Calu3 (cell line): ENCODE data around the gene UTS2B. TPM values are rescaled to one million over a fixed set of nuclear protein-coding genes. Genes with fewer than 3 reads are reported as not detected.

Experiments used
- BruUV-seq: library from RNA; stranded (reverse); fragments of 400-500 nt; replicated peaks from 2 replicates; lab custom pipeline; 2021; lab: Mats Ljungman, UMichigan
- CTCF ChIA-PET: fragments of 300-600 bp; sonication (Branson Sonifier 250); formaldehyde crosslinking; loops from one replicate; lab custom pipeline; 2022; ENCODE audit warnings: antibody characterized with exemption; lab: Charles Lee
- DNase-seq: peaks from one replicate; pipeline ENCODE4 v3.0.0; 2022
- H3K27ac Mint-ChIP-seq: one replicate; pipeline ENCODE4 v1.8.0; 2022; ENCODE audit warnings: mixed read lengths; ENCODE audit not compliant: unreplicated experiment
- H3K27me3 Mint-ChIP-seq: one replicate; pipeline ENCODE4 v1.8.0; 2022; ENCODE audit warnings: mixed read lengths; ENCODE audit not compliant: unreplicated experiment
- H3K36me3 Mint-ChIP-seq: one replicate; pipeline ENCODE4 v1.8.0; 2022; ENCODE audit warnings: mild to moderate bottlenecking, moderate library complexity, mixed read lengths; ENCODE audit not compliant: insufficient read depth, unreplicated experiment
- H3K4me1 Mint-ChIP-seq: one replicate; pipeline ENCODE4 v1.8.0; 2022; ENCODE audit warnings: mild to moderate bottlenecking, low read depth, mixed read lengths; ENCODE audit not compliant: unreplicated experiment
- H3K4me3 Mint-ChIP-seq: one replicate; pipeline ENCODE4 v1.8.0; 2022; ENCODE audit warnings: mild to moderate bottlenecking, low read depth, moderate library complexity, mixed read lengths; ENCODE audit not compliant: unreplicated experiment
- H3K9me3 Mint-ChIP-seq: one replicate; pipeline ENCODE4 v1.8.0; 2022; ENCODE audit warnings: low read depth, mixed read lengths; ENCODE audit not compliant: unreplicated experiment
- CTCF ChIP-seq: fragments of 200-600 bp; IDR thresholded peaks from one replicate; pipeline ENCODE4 v1.8.0; 2022; ENCODE audit warnings: antibody characterized with exemption; ENCODE audit not compliant: unreplicated experiment
- intact Hi-C: fragments of 100-400 bp; cut with micrococcal nuclease; formaldehyde crosslinking; loops from one replicate; pipeline ENCODE4 v1.10.0; 2022; ENCODE audit not compliant: unreplicated experiment
- total RNA-seq: library from RNA; stranded (reverse); gene quantifications from 2 replicates; pipeline ENCODE4 v1.2.3, GENCODE V29; 2022

UTS2B gene
- total RNA-seq, 1 experiment from 2014 or later: 1.5 TPM

- no peak for DNase-seq
- intact Hi-C loops: no loop called here
- Mint-ChIP-seq H3K36me3 (no peaks in the 10 kb centered on the region), H3K4me3 (no peak overlapping the region), H3K27ac (no peak overlapping the region), H3K27me3 (no peaks in the 10 kb centered on the region), H3K4me1 (peaks cover 16% of the 10 kb centered on the region), H3K9me3 (no peaks in the 10 kb centered on the region)
- no TSS peak for BruUV-seq
- CTCF ChIA-PET: no interaction called here
- no peak for TF ChIP-seq CTCF
Measured at GRCh38 chr3:191316876-191317603, 13.3 kb downstream of the UTS2B start.

- CTCF ChIA-PET: no interaction called here
- no peaks in the 10 kb centered on the region for H3K36me3 Mint-ChIP-seq
- no peaks in the 10 kb centered on the region for H3K27me3 Mint-ChIP-seq
- intact Hi-C loops: no loop called here
- H3K27ac Mint-ChIP-seq: no peak overlapping the region
- no peaks in the 10 kb centered on the region for H3K9me3 Mint-ChIP-seq
- DNase-seq: no peak
- H3K4me3 Mint-ChIP-seq: no peak overlapping the region
- no TSS peak for BruUV-seq
- no peak for TF ChIP-seq CTCF
- peaks cover 7% of the 10 kb centered on the region for H3K4me1 Mint-ChIP-seq
Measured at GRCh38 chr3:191314109-191314728, 16.1 kb downstream of the UTS2B start.

DNA sequence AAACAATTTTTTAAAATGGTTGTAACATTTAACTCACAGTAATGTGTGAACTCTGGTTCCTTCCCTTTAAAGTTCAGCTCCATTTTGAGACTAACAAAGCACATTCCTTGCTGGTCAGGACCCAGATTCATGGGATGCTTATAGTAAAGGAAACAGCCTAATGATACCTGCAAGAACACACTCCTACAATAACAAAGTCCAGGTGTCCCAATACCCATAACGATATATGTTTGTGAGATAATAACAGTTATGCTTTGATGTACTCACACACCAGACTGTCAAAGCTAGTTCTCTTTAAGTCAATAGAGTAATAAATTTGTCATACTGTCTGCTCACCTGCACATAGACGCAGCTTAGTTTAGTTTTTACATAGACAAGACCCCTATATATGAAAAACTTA lies 17.0 kb downstream of the UTS2B start:
- Mint-ChIP-seq H3K27ac (no peak overlapping the region), H3K4me3 (no peak overlapping the region), H3K4me1 (peaks cover 7% of the 10 kb centered on the region), H3K36me3 (no peaks in the 10 kb centered on the region), H3K27me3 (no peaks in the 10 kb centered on the region), H3K9me3 (no peaks in the 10 kb centered on the region)
- BruUV-seq: no TSS peak
- DNase-seq: no peak
- intact Hi-C loops: no loop called here
- CTCF ChIA-PET: interaction anchor here (0.7 kb wide), 1 partner anchor 345 kb away, joined by 3 read pairs; no protein-coding TSS in a partner anchor
- no peak for TF ChIP-seq CTCF

- H3K36me3 Mint-ChIP-seq: no peaks in the 10 kb centered on the region
- H3K27ac Mint-ChIP-seq: no peak overlapping the region
- BruUV-seq: no TSS peak
- no peak for TF ChIP-seq CTCF
- no peak overlapping the region for H3K4me3 Mint-ChIP-seq
- no peak for DNase-seq
- no peaks in the 10 kb centered on the region for H3K27me3 Mint-ChIP-seq
- no peaks in the 10 kb centered on the region for H3K9me3 Mint-ChIP-seq
- no peaks in the 10 kb centered on the region for H3K4me1 Mint-ChIP-seq
- CTCF ChIA-PET: interaction anchor here (0.6 kb wide), 1 partner anchor 102 kb away, joined by 3 read pairs; no protein-coding TSS in a partner anchor
- intact Hi-C loops: no loop called here
Measured at GRCh38 chr3:191307341-191307740, 23.0 kb downstream of the UTS2B start.
